OCI-LY1 (cell line): ENCODE data around the gene RNF38.
"Not testable (repeated sequence)": the region's sequence is repeated elsewhere in the genome, so short reads cannot be mapped to it uniquely, and the experiment has no call there.

Experiments
- H2AFZ ChIP-seq: fragments of 200-600 bp; sonication (generic), shearing (Covaris generic); 2 replicates; pipeline ENCODE4 v1.6.0; 2014; ENCODE audit warnings: antibody characterized with exemption, mild to moderate bottlenecking, low read length
- H3F3A ChIP-seq: fragments of 200-600 bp; sonication (generic), shearing (Covaris generic); 2 replicates; pipeline ENCODE4 v1.6.0; 2014; ENCODE audit warnings: mild to moderate bottlenecking, antibody characterized with exemption, low read length, moderate library complexity; ENCODE audit not compliant: insufficient read depth
- H3K27ac ChIP-seq: fragments of 200-600 bp; sonication (generic); 2 replicates; pipeline ENCODE4 v1.5.1; 2014; ENCODE audit warnings: low read length, mixed run types, mild to moderate bottlenecking, low read depth; ENCODE audit not compliant: poor library complexity, severe bottlenecking
- H3K27me3 ChIP-seq: fragments of 200-600 bp; sonication (generic); 2 replicates; pipeline ENCODE4 v1.6.0; 2014; ENCODE audit warnings: antibody characterized with exemption, mild to moderate bottlenecking, low read length, moderate library complexity; ENCODE audit not compliant: insufficient read depth
- H3K36me3 ChIP-seq: fragments of 200-600 bp; sonication (generic); 2 replicates; pipeline ENCODE4 v1.6.1; 2014; ENCODE audit warnings: mild to moderate bottlenecking, antibody characterized with exemption, low read length, moderate library complexity, mixed read lengths; ENCODE audit not compliant: insufficient read depth
- H3K4me1 ChIP-seq: fragments of 200-600 bp; sonication (generic); 2 replicates; pipeline ENCODE4 v1.5.1; 2014; ENCODE audit warnings: mild to moderate bottlenecking, low read length, moderate library complexity; ENCODE audit not compliant: insufficient read depth, severe bottlenecking
- H3K4me2 ChIP-seq: fragments of 200-600 bp; sonication (generic), shearing (Covaris generic); 2 replicates; pipeline ENCODE4 v1.6.1; 2014; ENCODE audit warnings: low read length
- H3K4me3 ChIP-seq: fragments of 200-600 bp; sonication (generic); 2 replicates; pipeline ENCODE4 v1.5.1; 2014; ENCODE audit warnings: low read length, low read depth, mild to moderate bottlenecking, mixed read lengths; ENCODE audit not compliant: poor library complexity, severe bottlenecking
- H3K79me2 ChIP-seq: fragments of 200-600 bp; shearing (Covaris generic); 2 replicates; pipeline ENCODE4 v1.6.1; 2016; ENCODE audit warnings: mixed run types, low read length, mixed read lengths; ENCODE audit not compliant: insufficient read depth
- H3K9ac ChIP-seq: fragments of 200-600 bp; sonication (generic), shearing (Covaris generic); 2 replicates; pipeline ENCODE4 v1.6.1; 2014; ENCODE audit warnings: mild to moderate bottlenecking, low read length, mixed read lengths
- H3K9me2 ChIP-seq: fragments of 200-600 bp; sonication (generic), shearing (Covaris generic); 2 replicates; pipeline ENCODE4 v1.6.1; 2014; ENCODE audit warnings: low read depth, mild to moderate bottlenecking, low read length, mixed read lengths
- H3K9me3 ChIP-seq: fragments of 200-600 bp; shearing (Covaris generic); 2 replicates; pipeline ENCODE4 v1.6.1; 2014; ENCODE audit warnings: low read length, mixed read lengths
- H4K20me1 ChIP-seq: fragments of 200-600 bp; sonication (generic), shearing (Covaris generic); 2 replicates; pipeline ENCODE4 v1.6.0; 2016; ENCODE audit warnings: mild to moderate bottlenecking, low read length; ENCODE audit not compliant: insufficient read depth
- CTCF ChIP-seq: fragments of 200-600 bp; sonication (generic), shearing (Covaris generic); IDR thresholded peaks from 2 replicates; pipeline ENCODE4 v1.5.1; 2017; ENCODE audit warnings: mild to moderate bottlenecking, antibody characterized with exemption, low read length, moderate library complexity, mixed read lengths
- EZH2 ChIP-seq: fragments of 200-600 bp; sonication (generic), shearing (Covaris generic); IDR thresholded peaks from 2 replicates; pipeline ENCODE4 v1.8.0; 2017; ENCODE audit warnings: borderline replicate concordance, mixed run types, mild to moderate bottlenecking, antibody characterized with exemption, low read length, moderate library complexity, mixed read lengths

The RNF38 gene

GRCh38 chr9:36297798-36298197 is 102.3 kb downstream of the RNF38 start:
- Histone ChIP-seq H3K36me3 (no peaks in the 10 kb centered on the region), H3K9ac (no peak overlapping the region), H3K9me3 (no peaks in the 10 kb centered on the region), H3K9me2 (no peaks in the 10 kb centered on the region), H3K4me2 (no peak overlapping the region), H4K20me1 (no peaks in the 10 kb centered on the region), H3K4me1 (no peaks in the 10 kb centered on the region), H3F3A (no peaks in the 10 kb centered on the region), H3K27ac (no peak overlapping the region), H3K4me3 (no peak overlapping the region), H3K79me2 (no peaks in the 10 kb centered on the region), H3K27me3 (no peaks in the 10 kb centered on the region), H2AFZ (no peak overlapping the region)
- no peak for TF ChIP-seq EZH2
- TF ChIP-seq CTCF, result no peak

- H3K79me2 ChIP-seq, H3K4me1 ChIP-seq, H3K9me2 ChIP-seq, H3K27ac ChIP-seq, H3K9me3 ChIP-seq, H3K4me2 ChIP-seq, H3K9ac ChIP-seq, H2AFZ ChIP-seq, H3K36me3 ChIP-seq, H3F3A ChIP-seq, H3K4me3 ChIP-seq, H3K27me3 ChIP-seq, H4K20me1 ChIP-seq: not testable (repeated sequence)
Measured at GRCh38 chr9:36294996-36295395, 105.1 kb downstream of the RNF38 start.

- TF ChIP-seq EZH2 (no peak), CTCF (no peak)
- H3K36me3 ChIP-seq, result no peaks in the 10 kb centered on the region
- no peaks in the 10 kb centered on the region for H3K4me1 ChIP-seq
- no peaks in the 10 kb centered on the region; the same call in 1 of the 2 replicates for H3K27me3 ChIP-seq
- H3F3A ChIP-seq, result no peaks in the 10 kb centered on the region
- H4K20me1 ChIP-seq, result no peaks in the 10 kb centered on the region
- no peak overlapping the region for H2AFZ ChIP-seq
- no peak overlapping the region for H3K4me3 ChIP-seq
- no peak overlapping the region for H3K4me2 ChIP-seq
- H3K9me2 ChIP-seq, result no peaks in the 10 kb centered on the region
- no peak overlapping the region for H3K9ac ChIP-seq
- H3K9me3 ChIP-seq, result no peaks in the 10 kb centered on the region
- H3K27ac ChIP-seq, result no peak overlapping the region
- H3K79me2 ChIP-seq, result no peaks in the 10 kb centered on the region
Measured at GRCh38 chr9:36293918-36294317, 106.2 kb downstream of the RNF38 start.

- Histone ChIP-seq H3F3A (no peaks in the 10 kb centered on the region), H3K9me3 (no peaks in the 10 kb centered on the region), H3K36me3 (no peaks in the 10 kb centered on the region), H3K9me2 (no peaks in the 10 kb centered on the region), H3K27me3 (no peaks in the 10 kb centered on the region; the same call in 1 of the 2 replicates), H3K4me2 (no peak overlapping the region), H2AFZ (no peak overlapping the region), H4K20me1 (no peaks in the 10 kb centered on the region), H3K79me2 (no peaks in the 10 kb centered on the region), H3K27ac (no peak overlapping the region), H3K4me3 (no peak overlapping the region), H3K9ac (no peak overlapping the region), H3K4me1 (no peaks in the 10 kb centered on the region)
- no peak for TF ChIP-seq EZH2
- TF ChIP-seq CTCF, result no peak
Measured at GRCh38 chr9:36293171-36293570, 106.9 kb downstream of the RNF38 start.
